GM21737 (cell line): ENCODE results near the gene REEP6.
"Not testable (repeated sequence)": the region's sequence is repeated elsewhere in the genome, so short reads cannot be mapped to it uniquely, and the experiment has no call there.

Source experiments
- ATAC-seq: cut with Tn5 transposase; IDR thresholded peaks from one replicate; pipeline ENCODE4 v1.9.1; 2021; ENCODE audit warnings: mild to moderate bottlenecking, moderate library complexity; ENCODE audit not compliant: unreplicated experiment

The REEP6 gene

DNA sequence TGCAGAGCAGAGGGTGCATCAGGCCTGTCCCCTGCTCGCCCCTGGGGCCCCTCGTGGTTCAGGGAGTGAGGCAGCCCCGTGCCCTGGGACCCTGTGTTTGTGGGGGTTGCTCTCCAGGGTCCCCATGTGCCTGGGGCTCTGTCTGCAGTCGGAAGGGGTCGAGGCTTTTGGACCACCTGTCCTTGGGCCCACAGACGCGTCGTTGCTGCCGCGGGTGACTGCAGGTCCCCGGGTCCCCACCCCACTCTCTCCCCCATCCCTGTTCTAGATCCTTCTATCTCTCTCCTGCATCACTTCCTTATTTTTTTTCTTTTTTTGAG, 2.7 kb upstream of the REEP6 start:
- ATAC-seq, result no peak

DNA sequence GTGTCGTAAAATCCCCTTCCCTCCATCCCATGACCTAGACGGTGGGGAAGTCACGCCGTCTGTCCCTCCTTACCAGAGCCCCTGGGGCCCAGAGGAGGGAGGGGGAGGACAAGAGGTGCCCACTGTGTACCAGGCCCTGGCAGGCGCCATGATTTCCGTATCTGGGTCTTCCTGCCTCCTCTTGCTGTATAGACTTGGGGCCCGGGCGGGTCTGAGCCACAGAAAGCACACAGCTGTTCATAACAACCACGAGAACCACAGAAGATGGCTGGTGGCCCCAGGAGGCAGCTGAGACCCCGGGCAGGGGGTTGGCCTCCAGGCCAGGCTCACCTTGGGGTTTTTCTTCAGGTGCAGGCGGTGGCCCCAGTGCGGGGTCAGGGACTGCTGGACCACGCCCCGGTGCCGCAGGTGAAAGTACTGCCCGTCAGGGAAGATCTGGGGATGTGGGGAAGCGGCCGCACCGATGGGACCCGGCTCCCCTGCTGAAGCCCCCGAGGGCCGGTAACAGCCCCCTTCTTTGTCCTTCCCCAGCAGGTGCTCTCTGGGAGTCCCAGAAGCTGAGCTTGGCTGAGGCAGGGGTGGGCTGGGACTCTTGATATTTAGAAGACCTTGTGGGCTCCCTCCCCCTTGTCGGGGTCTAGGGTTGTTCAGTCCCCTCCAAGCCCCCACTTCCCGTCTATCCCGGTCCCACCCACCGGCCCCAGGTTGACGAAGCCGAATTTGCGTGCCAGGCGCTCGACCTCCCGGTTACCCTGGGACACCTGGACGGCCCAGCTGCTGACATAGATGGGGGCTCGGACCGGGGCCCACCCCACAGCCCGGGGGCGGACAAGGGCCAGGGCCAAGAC, 1.3 kb upstream of the REEP6 start:
- no peak for ATAC-seq

DNA sequence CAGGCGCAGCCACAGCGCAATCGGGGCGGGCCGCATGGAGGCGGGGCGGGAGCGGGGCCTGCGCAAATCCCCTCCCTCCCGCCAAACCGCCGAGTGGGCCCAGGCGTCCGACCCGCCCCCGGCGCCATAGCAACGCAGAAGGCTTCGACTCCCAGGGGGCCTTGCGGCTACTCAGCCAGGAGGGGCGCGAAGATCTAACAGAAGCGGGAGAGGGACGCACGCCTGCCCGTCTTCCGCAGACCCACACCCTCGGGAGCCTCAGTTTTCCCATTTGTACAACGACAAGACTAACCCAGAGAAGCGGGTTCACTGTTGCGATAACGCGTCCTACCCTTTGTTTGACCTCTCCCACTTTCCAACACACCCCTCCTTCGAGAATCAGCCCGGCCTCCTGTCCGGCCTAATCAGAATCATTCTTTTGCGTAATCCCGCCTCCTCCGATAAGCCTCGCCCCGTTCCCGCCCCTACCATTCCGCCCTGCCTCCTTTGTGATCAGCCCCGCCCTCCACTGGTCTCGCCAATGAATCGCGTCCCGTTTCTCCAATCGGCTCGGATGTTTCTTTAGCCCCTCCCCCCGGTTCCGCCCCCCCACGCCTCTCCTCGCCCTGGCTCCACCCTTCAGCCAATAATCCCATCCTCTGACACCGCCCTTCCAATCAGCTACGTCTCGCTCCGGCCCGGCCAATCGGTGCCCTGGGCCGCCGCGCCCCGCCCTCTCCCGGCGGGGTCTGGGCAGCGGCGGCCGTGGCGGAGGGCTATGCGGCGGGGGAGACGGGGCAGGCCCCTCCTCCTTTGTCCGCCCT, 469 bp upstream of the REEP6 start, which contains the start of gene PCSK4:
PCSK4 (minus strand) TSS at position 40 of the 803 bp plus-strand sequence; CDS start at position 36, 4 bp downstream.
- peak; percentile 79 for ATAC-seq

DNA sequence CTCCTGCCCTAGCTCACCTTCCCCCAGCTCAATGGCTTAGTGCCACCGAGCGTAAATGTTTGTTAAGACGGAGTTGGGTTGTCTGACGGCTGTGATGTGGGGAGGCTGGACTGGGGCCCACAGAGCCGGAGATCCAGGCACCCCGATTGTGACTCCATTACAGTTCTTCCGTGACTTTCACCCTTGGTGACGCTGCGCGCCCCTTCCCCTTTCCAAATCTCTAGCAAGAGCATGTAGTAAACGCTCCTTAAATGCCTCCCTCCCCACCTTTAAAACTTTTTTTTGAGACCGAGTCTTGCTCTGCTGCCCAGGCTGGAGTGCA, 829 bp downstream of the REEP6 start:
- no peak for ATAC-seq

DNA sequence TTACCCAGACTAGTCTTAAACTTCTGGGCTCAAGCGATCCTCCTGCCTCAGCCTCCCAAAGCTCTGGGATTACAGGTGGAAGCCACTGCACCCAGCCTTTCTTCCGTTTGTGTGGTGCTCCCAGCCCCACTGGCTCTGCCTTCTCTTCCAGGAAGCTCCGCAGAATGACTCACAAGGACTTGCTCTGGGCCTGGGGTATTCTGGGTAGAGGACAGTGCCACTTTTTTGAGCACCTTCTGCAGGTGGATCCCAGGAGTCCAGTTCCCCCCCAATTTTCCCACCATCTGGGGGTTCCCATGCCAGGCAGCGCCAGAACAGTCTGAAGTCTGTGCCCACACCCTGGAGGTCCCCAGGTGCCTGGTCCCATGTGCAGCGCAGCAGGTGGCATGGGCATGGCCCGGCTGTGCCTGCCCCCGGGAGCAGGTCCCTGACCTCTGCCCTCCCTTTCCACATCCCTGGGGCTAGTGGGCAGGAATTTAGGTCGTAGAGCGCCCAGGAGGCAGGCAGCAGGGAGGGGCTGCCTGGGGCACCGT, 1.6 kb downstream of the REEP6 start:
- ATAC-seq, result no peak

DNA sequence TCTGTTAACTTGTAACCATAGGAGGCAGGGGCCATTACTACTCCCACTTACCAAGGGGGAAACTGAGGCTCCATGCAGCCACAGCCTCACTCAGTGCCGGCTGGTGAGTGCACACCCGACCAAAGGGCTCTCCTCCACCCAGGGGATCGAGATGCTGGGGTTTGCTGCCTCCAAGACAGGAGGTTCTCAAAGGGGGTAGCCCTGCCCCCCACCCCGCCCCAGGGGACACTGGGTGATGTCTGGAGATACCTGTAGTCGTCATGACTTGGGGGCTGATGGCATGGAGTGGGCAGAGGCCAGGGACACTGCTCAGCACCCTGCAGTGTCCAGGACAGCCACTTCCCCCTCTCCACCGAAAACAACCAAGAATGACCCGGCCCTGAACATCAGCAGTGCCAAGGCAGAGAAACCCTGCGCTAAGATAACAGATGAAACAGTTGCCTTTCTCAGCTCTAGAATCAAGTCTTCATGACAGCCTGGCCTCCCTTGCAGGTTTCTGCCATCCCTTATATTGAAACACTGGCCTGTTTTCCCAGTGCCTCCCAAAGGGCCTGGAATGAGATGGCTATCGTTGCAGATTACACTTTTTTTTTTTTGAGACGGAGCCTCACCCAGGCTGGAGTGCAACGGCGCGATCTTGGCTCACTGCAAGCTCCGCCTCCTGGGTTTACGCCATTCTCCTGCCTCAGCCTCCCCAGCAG, 3.3 kb downstream of the REEP6 start:
- ATAC-seq, result no peak

DNA sequence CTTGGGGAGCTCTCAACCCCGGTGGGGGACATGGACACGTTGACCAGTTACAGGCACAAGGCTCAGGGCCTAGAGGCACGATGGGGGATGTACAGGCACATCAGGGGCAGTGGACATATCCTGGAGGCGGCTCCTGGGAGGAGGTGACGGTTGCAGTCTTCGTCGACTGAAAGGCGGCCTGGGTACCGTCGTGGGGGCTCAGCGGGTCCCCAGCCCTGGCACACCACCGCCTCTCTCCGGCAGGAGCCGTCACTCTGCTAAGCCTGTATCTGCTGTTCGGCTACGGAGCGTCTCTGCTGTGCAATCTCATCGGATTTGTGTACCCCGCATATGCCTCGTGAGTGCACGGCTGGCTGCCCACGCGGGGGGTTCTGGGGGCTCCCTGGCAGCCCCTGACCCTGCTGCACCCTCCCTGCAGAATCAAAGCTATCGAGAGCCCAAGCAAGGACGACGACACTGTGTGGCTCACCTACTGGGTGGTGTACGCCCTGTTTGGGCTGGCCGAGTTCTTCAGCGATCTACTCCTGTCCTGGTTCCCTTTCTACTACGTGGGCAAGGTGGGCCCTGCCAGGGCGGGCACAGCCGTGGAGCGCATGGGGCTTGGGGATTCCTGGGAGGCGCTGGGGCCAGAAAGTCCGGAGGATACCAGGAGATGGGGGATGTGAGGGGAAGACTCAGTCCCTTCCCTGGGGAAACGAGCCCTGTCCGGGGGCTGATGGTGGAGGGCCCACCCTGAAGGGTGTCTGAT, 4.2 kb downstream of the REEP6 start:
- no peak for ATAC-seq

DNA sequence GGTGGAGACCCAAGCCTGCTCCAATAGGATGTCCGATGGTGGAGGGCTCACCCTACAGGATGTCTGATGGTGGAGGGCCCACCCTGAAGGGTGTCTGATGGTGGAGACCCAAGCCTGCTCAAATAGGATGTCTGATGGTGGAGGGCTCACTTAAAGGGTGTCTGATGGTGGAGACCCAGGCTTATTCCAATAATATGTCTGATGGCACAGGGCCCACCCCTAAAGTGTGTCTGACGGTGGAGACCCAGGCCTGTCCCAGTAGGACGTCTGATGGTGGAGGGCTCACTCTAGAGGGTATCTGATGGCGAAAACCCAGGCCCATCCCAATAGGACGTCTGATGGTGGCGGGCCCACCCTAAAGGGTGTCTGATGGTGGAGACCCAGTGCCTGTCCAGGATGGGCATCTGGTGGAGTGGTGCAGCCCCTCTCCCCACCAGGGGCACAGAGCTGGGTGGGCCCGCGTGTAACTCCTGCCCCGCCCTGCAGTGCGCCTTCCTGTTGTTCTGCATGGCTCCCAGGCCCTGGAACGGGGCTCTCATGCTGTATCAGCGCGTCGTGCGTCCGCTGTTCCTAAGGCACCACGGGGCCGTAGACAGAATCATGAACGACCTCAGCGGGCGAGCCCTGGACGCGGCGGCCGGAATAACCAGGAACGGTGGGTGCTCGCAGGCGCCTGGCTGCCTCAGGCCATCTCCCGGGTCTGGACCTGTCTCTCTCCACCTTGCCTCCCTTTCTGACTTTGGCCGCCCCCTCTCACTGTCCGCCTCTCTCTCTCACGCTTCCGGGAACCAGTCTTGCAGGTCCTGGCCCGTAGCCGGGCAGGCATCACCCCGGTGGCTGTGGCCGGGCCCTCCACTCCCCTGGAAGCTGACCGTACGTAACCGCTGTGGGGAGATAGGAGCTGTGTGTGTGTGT, 5.1 kb downstream of the REEP6 start:
- no peak for ATAC-seq

DNA sequence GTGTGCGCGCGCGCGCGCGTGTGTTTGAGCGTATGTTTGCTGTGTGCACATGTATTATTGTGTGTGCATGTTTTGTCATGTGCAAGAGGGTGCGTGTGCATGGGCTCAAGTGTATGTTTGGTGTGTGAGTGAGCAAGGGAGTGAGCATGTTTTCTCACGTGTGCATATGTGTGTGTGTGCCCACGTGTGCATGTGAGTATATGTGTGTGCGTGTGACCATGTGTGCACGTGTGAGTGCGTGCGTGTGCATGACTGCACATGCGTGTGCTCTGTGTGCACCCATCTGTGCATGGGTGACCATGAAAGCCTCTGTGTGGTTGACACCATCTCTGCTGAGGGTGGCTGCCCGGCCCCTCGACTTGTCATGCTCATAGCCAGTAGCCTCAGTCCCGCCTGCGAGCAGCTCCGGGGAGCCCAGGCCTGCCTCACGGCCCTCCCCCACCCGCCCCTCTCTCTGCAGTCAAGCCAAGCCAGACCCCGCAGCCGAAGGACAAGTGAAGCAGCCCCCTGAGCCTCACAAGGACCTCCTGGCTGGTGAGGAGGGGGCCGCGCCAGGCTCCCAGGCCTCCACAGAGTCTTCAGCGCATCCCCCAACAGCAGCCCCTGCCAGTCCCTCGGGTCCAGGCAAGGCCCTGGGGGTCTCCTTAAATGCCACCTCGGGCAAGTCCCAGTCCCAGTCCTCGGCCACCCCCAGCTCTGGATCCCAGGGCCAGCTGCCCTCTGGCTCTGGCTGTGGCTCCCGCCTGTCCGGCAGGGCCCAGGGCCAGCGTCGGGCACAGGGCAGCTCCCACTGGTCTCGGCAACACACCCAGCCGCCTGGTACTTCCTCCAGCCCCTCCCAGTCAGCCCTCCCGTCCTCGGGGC, 6.0 kb downstream of the REEP6 start:
- ATAC-seq, result no peak

DNA sequence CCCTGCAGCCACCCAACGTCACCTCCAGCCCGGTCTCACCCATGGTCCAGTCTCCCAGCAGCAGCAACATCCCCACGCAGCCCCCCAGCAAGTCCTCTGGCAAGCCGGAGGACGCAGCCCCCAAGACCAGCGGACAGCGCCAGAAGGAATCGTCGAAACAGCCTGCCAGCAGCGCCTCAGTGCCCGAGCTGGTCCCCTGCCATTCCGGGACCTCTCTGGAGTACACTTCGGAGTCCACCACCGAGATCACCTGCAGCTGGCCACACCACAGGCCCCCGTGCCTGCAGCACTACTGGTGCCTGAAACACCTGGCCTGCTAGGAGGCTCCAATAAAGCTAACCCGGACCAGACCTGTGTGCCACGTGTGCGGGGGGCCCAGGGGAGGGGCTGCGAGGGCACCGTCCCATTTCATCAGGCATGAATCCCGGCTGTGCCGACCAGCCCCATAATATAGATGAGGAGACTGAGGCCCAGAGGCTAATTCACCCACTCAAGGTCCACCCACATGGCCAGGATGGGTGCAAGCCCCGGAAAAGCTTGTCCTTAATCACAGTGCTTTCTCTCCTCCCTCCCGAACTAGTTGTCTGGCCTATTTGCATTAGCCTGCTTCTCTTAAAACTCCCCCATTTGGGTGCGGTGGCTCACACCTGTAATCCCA, 6.7 kb downstream of the REEP6 start:
- no peak for ATAC-seq

DNA sequence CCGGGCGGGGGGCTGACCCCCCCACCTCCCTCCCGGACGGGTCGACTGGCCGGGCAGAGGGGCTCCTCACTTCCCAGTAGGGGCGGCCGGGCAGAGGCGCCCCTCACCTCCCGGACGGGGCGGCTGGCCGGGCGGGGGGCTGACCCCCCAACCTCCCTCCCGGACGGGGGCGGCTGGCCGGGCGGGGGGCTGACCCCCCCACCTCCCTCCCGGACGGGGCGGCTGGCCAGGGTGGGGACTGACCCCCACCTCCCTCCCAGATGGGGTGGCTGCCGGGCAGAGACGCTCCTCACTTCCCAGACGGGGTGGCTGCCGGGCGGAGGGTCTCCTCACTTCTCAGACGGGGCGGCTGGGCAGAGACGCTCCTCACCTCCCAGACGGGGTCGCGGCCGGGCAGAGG, 8.2 kb downstream of the REEP6 start:
- not testable (repeated sequence) for ATAC-seq

DNA sequence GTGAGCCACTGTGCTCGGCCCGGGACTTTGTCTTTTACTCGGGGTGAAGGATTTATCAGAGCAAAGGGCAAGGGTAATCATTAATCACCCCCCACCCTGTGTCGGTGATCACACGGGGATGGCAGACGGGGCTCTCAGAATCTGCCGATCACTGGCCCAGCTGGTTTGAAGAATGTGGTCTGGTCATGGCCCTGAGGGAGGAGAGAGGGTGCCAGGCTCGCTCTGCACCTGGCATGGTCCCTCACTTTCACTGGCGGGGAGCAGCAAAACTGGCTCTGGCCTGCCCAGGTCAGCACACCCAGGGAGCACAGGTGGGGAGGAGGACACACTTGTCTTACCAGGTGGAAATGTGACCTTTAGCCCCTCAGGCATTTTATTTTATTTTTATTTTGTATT, 10.2 kb downstream of the REEP6 start:
- no peak for ATAC-seq

DNA sequence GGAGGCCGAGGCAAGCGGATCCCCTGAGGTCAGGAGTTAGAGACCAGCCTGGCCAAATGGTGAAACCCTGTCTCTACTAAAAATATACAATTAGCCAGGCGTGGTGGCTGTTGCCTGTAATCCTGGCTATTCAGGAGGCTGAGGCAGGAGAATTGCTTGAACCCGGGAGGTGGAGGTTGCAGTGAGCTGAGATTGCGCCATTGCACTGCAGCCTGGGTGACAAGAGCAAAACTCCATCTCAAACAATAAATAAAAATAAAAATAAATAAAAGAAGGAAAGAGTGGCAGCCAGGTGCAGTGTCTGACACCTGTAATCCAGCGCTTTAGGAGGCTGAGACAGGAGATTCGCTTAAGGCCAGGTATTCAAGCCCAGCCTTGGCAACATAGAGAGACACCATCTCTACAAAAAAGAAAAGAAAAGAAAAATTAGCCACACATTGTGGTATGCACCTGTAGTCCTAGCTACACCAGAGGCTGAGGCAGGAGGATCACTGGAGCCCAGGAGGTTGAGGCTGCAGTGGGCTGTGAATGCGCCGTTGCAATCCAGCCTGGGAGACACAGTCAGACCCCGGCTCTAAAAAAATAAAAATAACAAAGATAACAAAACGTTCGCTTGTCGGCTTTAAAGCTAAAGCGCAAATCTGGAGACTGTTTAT, 11.6 kb downstream of the REEP6 start:
- ATAC-seq, result no peak

DNA sequence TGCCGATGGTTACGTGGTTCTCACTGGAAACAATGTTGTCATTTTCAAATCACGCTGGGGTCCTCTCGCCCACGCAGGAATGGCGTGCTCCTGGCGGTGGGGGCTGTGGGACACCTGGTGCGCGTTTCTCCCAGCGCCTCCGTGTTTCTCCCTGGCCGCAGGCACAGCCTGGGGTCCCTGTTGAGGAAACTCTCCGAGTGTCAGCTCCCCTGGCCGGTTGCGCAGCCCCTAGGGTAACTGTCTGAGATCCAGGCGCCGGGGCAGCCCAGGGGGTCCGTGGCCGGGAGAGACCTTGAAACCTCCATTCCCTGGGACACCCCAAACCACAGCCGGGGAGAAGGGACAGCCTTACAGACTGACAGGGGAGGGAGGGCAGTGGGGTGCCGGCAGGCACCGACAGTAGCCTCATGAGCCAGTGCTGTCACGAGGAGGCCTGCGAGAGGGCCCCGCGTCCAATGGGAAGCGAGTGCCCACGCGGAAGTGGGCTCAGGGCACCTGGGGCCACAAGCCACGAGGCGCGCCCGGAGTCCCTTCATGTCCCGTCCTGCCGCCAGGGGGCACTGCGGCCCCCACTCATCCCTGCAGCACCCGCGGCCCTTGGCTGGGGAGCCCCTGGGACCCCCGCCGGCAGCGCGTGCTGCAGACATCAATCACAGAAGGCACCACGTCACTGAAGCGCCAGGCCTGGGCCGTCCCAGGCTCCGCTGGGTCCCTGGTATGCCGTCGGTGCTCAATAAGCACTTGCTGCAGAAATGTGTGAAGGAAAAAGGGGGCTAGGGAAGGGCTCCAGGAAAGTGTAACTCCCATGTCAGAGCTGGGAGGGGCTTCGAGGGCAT, 12.3 kb downstream of the REEP6 start:
- ATAC-seq, result no peak

DNA sequence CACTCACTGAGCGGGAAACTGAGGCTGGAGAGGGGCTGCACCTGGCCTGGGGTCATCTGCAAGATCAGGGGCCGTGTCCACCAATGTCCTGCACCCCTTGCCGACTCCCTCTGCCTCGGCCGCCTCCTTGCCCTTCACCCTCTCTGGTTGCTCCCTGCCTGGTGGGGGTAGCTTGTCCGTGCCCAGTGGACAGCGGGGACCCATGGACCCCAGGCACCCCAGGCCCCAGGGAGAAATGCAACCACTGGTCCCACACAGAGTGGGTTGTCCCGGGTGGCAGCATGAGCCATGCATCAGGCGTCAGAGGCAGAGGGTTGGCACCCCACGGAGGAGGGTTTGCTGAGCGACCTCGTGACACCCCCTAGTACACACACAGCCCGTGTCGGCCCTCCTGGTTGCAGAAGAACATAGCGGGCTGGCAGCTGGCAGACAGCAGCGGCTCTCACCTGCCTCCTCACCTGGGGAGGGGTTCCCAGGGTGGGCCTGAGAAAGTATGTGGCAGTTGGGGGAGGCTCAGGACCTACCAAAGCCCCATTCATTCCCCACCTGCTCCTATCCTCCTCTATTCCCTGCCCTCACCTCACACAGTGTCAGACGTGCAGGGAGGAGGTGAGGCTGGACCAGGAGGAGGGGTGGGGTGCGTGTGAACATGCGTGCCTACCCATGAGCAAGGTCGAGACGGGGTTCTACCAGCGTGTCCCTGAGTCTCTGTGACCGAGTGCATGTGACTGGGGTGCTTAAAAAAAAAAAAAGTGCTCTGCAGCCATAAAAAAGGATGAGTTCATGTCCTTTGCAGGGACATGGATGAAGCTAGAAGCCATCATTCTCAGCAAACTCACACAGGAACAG, 13.2 kb downstream of the REEP6 start:
- ATAC-seq, result no peak

DNA sequence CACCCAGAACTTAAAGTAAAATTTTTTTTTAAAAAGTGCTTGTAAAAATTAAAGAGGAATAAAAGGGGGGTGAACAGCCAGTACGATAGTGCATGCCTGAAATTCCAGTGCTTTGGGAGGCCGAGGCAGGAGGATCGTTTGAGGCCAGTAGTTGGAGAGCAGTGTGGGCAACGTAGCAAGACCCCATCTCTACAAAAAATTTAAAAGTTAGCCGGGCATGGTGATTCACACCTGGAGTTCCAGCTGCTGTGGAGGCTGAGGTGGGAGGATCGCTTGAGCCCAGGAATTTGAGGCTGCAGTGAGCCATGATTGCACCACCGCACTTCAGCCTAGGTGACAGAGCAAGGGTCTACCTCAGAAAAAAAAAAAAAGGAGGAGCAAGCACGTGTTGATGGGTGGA, 14.0 kb downstream of the REEP6 start:
- ATAC-seq, result no peak
